Posterior cingulate gyrus (tissue), 11 donors: ENCODE measurements around the gene CYB5A.
"Not testable (repeated sequence)": the region's sequence is repeated elsewhere in the genome, so short reads cannot be mapped to it uniquely, and the experiment has no call there.

Source experiments
- DNase-seq, 10 donors: peaks; one replicate each; pipeline versions ENCODE4 v3.0.0 to v3.0.0-alpha.2; 2020 to 2021; ENCODE audit warnings: mixed read lengths in 3 of 10
- intact Hi-C: fragments of 100-400 bp; cut with DNase I; formaldehyde crosslinking; loops from one replicate; pipeline ENCODE4 v1.15.1; 2023

Gene CYB5A

GRCh38 chr18:74291771-74292540 lies at the start of gene CYB5A:
Gene CYB5A, minus strand, starts transcription at chr18:74291963. Its CDS starts 88 bp downstream, at chr18:74291875.
- intact Hi-C loops, result loop anchor here (5.0 to 10.0 kb wide), 2 partner anchors 145 to 203 kb away; partner anchors contain the start of genes CNDP2, FBXO15 and TIMM21
- DNase-seq, result peak; percentile 99 to 100 (median 100)

GRCh38 chr18:74337912-74338309 lies 46.1 kb upstream of the CYB5A start:
- intact Hi-C loops, result no loop called here
- DNase-seq, result no peak

- intact Hi-C loops, result no loop called here
- DNase-seq, result no peak
Observed at GRCh38 chr18:74337155-74337911, 45.6 kb upstream of the CYB5A start.

GRCh38 chr18:74336656-74337055 lies 44.9 kb upstream of the CYB5A start:
- intact Hi-C loops, result no loop called here

GRCh38 chr18:74334242-74334893 lies 42.6 kb upstream of the CYB5A start:
- intact Hi-C loops, result no loop called here
- no peak for DNase-seq

More at GRCh38 chr18:74336656-74337055, 44.9 kb upstream of the CYB5A start:
- no peak for DNase-seq

GRCh38 chr18:74333091-74333490 lies 41.3 kb upstream of the CYB5A start:
- no peak for DNase-seq
- intact Hi-C loops, result no loop called here

- DNase-seq, result no peak
Observed at GRCh38 chr18:74331404-74331803, 39.6 kb upstream of the CYB5A start.

GRCh38 chr18:74329688-74330205 lies 38.0 kb upstream of the CYB5A start:
- intact Hi-C loops, result no loop called here
- no peak for DNase-seq

More at GRCh38 chr18:74331404-74331803, 39.6 kb upstream of the CYB5A start:
- intact Hi-C loops, result no loop called here

GRCh38 chr18:74328206-74328605 lies 36.4 kb upstream of the CYB5A start:
- intact Hi-C loops, result no loop called here
- DNase-seq, result no peak

- intact Hi-C loops, DNase-seq: not testable (repeated sequence)
Observed at GRCh38 chr18:74326791-74327190, 35.0 kb upstream of the CYB5A start.

GRCh38 chr18:74326231-74326630 lies 34.5 kb upstream of the CYB5A start:
- intact Hi-C loops, result no loop called here

GRCh38 chr18:74316257-74317170 lies 24.8 kb upstream of the CYB5A start:
- intact Hi-C loops, result no loop called here
- DNase-seq, result peak in 1 of 10 donors; percentile 54

More at GRCh38 chr18:74326231-74326630, 34.5 kb upstream of the CYB5A start:
- no peak for DNase-seq

GRCh38 chr18:74315464-74316256 lies 23.9 kb upstream of the CYB5A start, which contains the start of gene C18orf63:
Gene C18orf63, plus strand, starts transcription at chr18:74315839. Its CDS starts 2,027 bp downstream, at chr18:74317866.
- intact Hi-C loops, result no loop called here
- peak in 3 of 10 donors; percentile 56 to 75 (median 70) for DNase-seq

GRCh38 chr18:74314759-74315463 lies 23.1 kb upstream of the CYB5A start:
- peak in 1 of 10 donors; percentile 14 for DNase-seq
- intact Hi-C loops, result no loop called here

- DNase-seq, result no peak
- intact Hi-C loops, result no loop called here
Observed at GRCh38 chr18:74311000-74311399, 19.2 kb upstream of the CYB5A start.

- no peak for DNase-seq
- intact Hi-C loops, result no loop called here
Observed at GRCh38 chr18:74310411-74310810, 18.6 kb upstream of the CYB5A start.

GRCh38 chr18:74303936-74304335 lies 12.2 kb upstream of the CYB5A start:
- DNase-seq, result no peak
- intact Hi-C loops, result no loop called here

GRCh38 chr18:74303306-74303705 lies 11.5 kb upstream of the CYB5A start:
- intact Hi-C loops, result no loop called here
- no peak for DNase-seq
